ENCODE measurements around the gene SGMS1. TPM values are rescaled to one million over a fixed set of nuclear protein-coding genes. Genes with fewer than 3 reads are reported as not detected.
"Not testable (repeated sequence)": the region's sequence is repeated elsewhere in the genome, so short reads cannot be mapped to it uniquely, and the experiment has no call there.

Gene SGMS1
- total RNA-seq, 1 donor from 2014 or later, result 25.6 TPM

GRCh38 chr10:50369931-50370330 is 253.8 kb downstream of the SGMS1 start:
- no peaks in the 10 kb centered on the region for H3K4me1 Mint-ChIP-seq (ENCODE audit: low read depth, unreplicated experiment)
- Histone ChIP-seq H4K20me1 (ENCODE audit: insufficient read depth, low read length) (peaks cover 34% of the 10 kb centered on the region), H3K9me3 (ENCODE audit: insufficient read depth, low read depth, low read length) (no peaks in the 10 kb centered on the region), H3K4me2 (ENCODE audit: low read length) (no peak overlapping the region), H2AFZ (ENCODE audit: low read depth, low read length) (no peak overlapping the region), H3K36me3 (ENCODE audit: insufficient read depth, low read length) (no peaks in the 10 kb centered on the region), H3K9ac (ENCODE audit: low read length) (no peak overlapping the region), H3K4me3 (ENCODE audit: insufficient read depth, low read depth, low read length) (no peak overlapping the region), H3K27me3 (ENCODE audit: insufficient read depth, low read length) (no peaks in the 10 kb centered on the region), H3K4me1 (ENCODE audit: insufficient read depth, low read length) (no peaks in the 10 kb centered on the region), H3K79me2 (ENCODE audit: insufficient read depth, low read length) (peaks cover 18% of the 10 kb centered on the region), H3K27ac (ENCODE audit: low read depth, low read length) (no peak overlapping the region)
- TF ChIP-seq EZH2 (IDR thresholded peaks at IDR 0.05; ENCODE audit: insufficient read depth, low read length), result no peak
- TF ChIP-seq, protein P1, sequence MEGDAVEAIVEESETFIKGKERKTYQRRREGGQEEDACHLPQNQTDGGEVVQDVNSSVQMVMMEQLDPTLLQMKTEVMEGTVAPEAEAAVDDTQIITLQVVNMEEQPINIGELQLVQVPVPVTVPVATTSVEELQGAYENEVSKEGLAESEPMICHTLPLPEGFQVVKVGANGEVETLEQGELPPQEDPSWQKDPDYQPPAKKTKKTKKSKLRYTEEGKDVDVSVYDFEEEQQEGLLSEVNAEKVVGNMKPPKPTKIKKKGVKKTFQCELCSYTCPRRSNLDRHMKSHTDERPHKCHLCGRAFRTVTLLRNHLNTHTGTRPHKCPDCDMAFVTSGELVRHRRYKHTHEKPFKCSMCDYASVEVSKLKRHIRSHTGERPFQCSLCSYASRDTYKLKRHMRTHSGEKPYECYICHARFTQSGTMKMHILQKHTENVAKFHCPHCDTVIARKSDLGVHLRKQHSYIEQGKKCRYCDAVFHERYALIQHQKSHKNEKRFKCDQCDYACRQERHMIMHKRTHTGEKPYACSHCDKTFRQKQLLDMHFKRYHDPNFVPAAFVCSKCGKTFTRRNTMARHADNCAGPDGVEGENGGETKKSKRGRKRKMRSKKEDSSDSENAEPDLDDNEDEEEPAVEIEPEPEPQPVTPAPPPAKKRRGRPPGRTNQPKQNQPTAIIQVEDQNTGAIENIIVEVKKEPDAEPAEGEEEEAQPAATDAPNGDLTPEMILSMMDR (IDR thresholded peaks at IDR 0.05; ENCODE audit: insufficient read depth, low read depth, low read length), result no peak
- no peaks in the 10 kb centered on the region for H3K9me3 Mint-ChIP-seq (ENCODE audit: unreplicated experiment)
- no peak for FAIRE-seq
- no peaks in the 10 kb centered on the region for H3K27me3 Mint-ChIP-seq (ENCODE audit: low read depth, unreplicated experiment)
- no peak overlapping the region for H3K4me3 Mint-ChIP-seq (ENCODE audit: unreplicated experiment)
- no peaks in the 10 kb centered on the region for H3K36me3 Mint-ChIP-seq (ENCODE audit: low read depth, unreplicated experiment)
- peak; percentile 23 for DNase-seq (ENCODE audit: low read depth)
- no peak overlapping the region for H3K27ac Mint-ChIP-seq (ENCODE audit: unreplicated experiment)

DNA sequence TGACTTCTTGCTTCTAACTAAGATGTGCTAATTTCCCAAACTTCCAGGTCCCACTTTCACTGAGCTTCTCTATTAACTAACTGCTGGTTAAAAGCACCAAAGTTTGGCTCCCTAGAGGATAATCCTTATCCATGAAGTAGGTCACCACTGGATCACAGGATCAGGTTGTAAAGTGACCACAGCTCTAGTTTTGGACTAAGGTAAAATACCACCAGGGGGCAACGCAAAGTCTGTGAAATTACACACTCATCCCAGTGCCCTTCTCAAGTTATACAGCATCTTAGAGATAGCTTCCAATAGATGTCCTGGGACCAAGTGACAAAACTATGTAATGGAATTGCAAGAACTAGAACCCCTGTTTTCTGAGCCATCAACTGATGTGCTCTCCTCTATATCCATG is 256.0 kb downstream of the SGMS1 start:
- Histone ChIP-seq H3K79me2 (ENCODE audit: insufficient read depth, low read length) (peaks cover 12% of the 10 kb centered on the region), H3K27ac (ENCODE audit: low read depth, low read length) (no peak overlapping the region), H4K20me1 (ENCODE audit: insufficient read depth, low read length) (peaks cover 19% of the 10 kb centered on the region), H3K9ac (ENCODE audit: low read length) (no peak overlapping the region), H2AFZ (ENCODE audit: low read depth, low read length) (no peak overlapping the region), H3K9me3 (ENCODE audit: insufficient read depth, low read depth, low read length) (no peaks in the 10 kb centered on the region), H3K4me3 (ENCODE audit: insufficient read depth, low read depth, low read length) (no peak overlapping the region), H3K4me1 (ENCODE audit: insufficient read depth, low read length) (no peaks in the 10 kb centered on the region), H3K36me3 (ENCODE audit: insufficient read depth, low read length) (no peaks in the 10 kb centered on the region), H3K27me3 (ENCODE audit: insufficient read depth, low read length) (no peaks in the 10 kb centered on the region), H3K4me2 (ENCODE audit: low read length) (no peak overlapping the region)
- TF ChIP-seq, protein P1 (IDR thresholded peaks at IDR 0.05; ENCODE audit: insufficient read depth, low read depth, low read length), result peak; percentile 48
- TF ChIP-seq EZH2 (IDR thresholded peaks at IDR 0.05; ENCODE audit: insufficient read depth, low read length), result no peak
- FAIRE-seq (no peak), DNase-seq (ENCODE audit: low read depth) (peak; percentile 16)
- H3K27me3 Mint-ChIP-seq (ENCODE audit: low read depth, unreplicated experiment), result no peaks in the 10 kb centered on the region
- H3K4me1 Mint-ChIP-seq (ENCODE audit: low read depth, unreplicated experiment), result no peaks in the 10 kb centered on the region
- H3K27ac Mint-ChIP-seq (ENCODE audit: unreplicated experiment), result no peak overlapping the region
- no peaks in the 10 kb centered on the region for H3K36me3 Mint-ChIP-seq (ENCODE audit: low read depth, unreplicated experiment)
- no peak overlapping the region for H3K4me3 Mint-ChIP-seq (ENCODE audit: unreplicated experiment)
- no peaks in the 10 kb centered on the region for H3K9me3 Mint-ChIP-seq (ENCODE audit: unreplicated experiment)

DNA sequence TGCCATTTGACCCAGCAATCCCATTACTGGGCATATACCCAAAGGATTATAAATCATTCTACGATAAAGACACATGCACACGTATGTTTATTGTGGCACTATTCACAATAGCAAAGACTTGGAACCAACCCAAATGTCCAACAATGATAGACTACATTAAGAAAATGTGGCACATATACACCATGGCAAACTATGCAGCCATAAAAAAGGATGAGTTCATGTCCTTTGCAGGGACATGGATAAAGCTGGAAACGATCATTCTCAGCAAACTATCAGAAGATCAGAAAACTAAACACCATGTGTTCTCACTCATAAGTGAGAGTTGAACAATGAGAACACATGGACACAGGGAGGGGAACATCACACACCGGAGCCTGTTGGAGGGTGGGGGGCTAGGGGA is 257.3 kb downstream of the SGMS1 start:
- H3K36me3 Mint-ChIP-seq (ENCODE audit: low read depth, unreplicated experiment); H3K4me1 ChIP-seq (ENCODE audit: insufficient read depth, low read length): not testable (repeated sequence)

DNA sequence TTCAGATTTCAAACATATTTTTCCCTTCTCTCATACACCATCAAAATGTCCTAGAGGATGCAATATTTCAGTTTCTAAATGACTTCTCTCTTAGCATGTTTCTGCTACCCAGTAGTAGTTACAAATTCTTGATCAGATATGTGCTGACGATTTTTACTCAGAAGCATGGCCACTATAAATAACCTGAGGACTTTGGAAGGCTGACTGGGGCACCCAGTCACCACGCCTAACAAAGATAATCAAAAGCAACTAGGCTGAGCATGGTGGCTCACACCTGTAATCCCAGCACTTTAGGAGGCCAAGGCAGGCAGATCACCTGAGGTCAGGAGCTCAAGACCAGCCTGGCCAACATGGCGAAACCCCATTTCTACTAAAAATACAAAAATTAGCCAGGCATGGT is 259.0 kb downstream of the SGMS1 start:
- not testable (repeated sequence) for H3K27ac ChIP-seq (ENCODE audit: low read depth, low read length); H3K36me3 ChIP-seq (ENCODE audit: insufficient read depth, low read length); H3K9ac ChIP-seq (ENCODE audit: low read length); H3K9me3 Mint-ChIP-seq (ENCODE audit: unreplicated experiment); H3K27me3 ChIP-seq (ENCODE audit: insufficient read depth, low read length); DNase-seq (ENCODE audit: low read depth); FAIRE-seq; H3K36me3 Mint-ChIP-seq (ENCODE audit: low read depth, unreplicated experiment); H3K4me3 ChIP-seq (ENCODE audit: insufficient read depth, low read depth, low read length); H3K27ac Mint-ChIP-seq (ENCODE audit: unreplicated experiment); H3K79me2 ChIP-seq (ENCODE audit: insufficient read depth, low read length); H3K4me3 Mint-ChIP-seq (ENCODE audit: unreplicated experiment); H3K4me1 ChIP-seq (ENCODE audit: insufficient read depth, low read length); H3K9me3 ChIP-seq (ENCODE audit: insufficient read depth, low read depth, low read length); H2AFZ ChIP-seq (ENCODE audit: low read depth, low read length); H3K27me3 Mint-ChIP-seq (ENCODE audit: low read depth, unreplicated experiment); H3K4me2 ChIP-seq (ENCODE audit: low read length)
- H3K4me1 Mint-ChIP-seq (ENCODE audit: low read depth, unreplicated experiment), result peaks cover 13% of the 10 kb centered on the region
- H4K20me1 ChIP-seq (ENCODE audit: insufficient read depth, low read length), result peaks cover 24% of the 10 kb centered on the region

More for the DNA sequence above, 257.3 kb downstream of the SGMS1 start:
- FAIRE-seq; H3K4me3 Mint-ChIP-seq (ENCODE audit: unreplicated experiment); H3K9me3 ChIP-seq (ENCODE audit: insufficient read depth, low read depth, low read length); H3K9ac ChIP-seq (ENCODE audit: low read length); DNase-seq (ENCODE audit: low read depth); H3K4me1 Mint-ChIP-seq (ENCODE audit: low read depth, unreplicated experiment); H3K27me3 ChIP-seq (ENCODE audit: insufficient read depth, low read length); H3K27ac ChIP-seq (ENCODE audit: low read depth, low read length); H3K27me3 Mint-ChIP-seq (ENCODE audit: low read depth, unreplicated experiment); H2AFZ ChIP-seq (ENCODE audit: low read depth, low read length); H3K36me3 ChIP-seq (ENCODE audit: insufficient read depth, low read length); H3K4me3 ChIP-seq (ENCODE audit: insufficient read depth, low read depth, low read length); H3K27ac Mint-ChIP-seq (ENCODE audit: unreplicated experiment); H3K9me3 Mint-ChIP-seq (ENCODE audit: unreplicated experiment); H3K79me2 ChIP-seq (ENCODE audit: insufficient read depth, low read length); H3K4me2 ChIP-seq (ENCODE audit: low read length): not testable (repeated sequence)
- H4K20me1 ChIP-seq (ENCODE audit: insufficient read depth, low read length), result peaks cover 20% of the 10 kb centered on the region
